H1 (cell line): Measurements from ENCODE around the gene COL6A3. TPM values are rescaled to one million over a fixed set of nuclear protein-coding genes. Genes with fewer than 3 reads are reported as not detected.

Source experiments
- CTCF ChIA-PET: fragments of 300-600 bp; sonication (Branson Sonifier 250); formaldehyde crosslinking; loops from one replicate; lab custom pipeline; 2021; ENCODE audit not compliant: partially characterized antibody; lab: Charles Lee
- POLR2A ChIA-PET: fragments of 300-600 bp; sonication (Branson Sonifier 250); formaldehyde crosslinking; loops from one replicate; lab custom pipeline; 2021; ENCODE audit warnings: inconsistent platforms; ENCODE audit not compliant: partially characterized antibody; lab: Charles Lee
- DNase-seq, 2 experiments: peaks; one replicate each; pipeline versions ENCODE4 v3.0.0 to v3.0.0-alpha.2; 2010 to 2022; ENCODE audit warnings: low spot score in 2 of 2, low read depth in 1 of 2, mixed read lengths in 1 of 2
- FAIRE-seq: peaks from 2 replicates; lab custom pipeline; 2011; peaks lifted over from hg19 to GRCh38; lab: Jason Lieb, UNC
- H2AFZ ChIP-seq: 2 replicates; pipeline ENCODE4 v1.8.1; 2012; ENCODE audit warnings: low read length, inconsistent platforms
- H2AK5ac ChIP-seq: 2 replicates; pipeline ENCODE4 v1.6.1; 2013; ENCODE audit warnings: low read depth, low read length
- H2BK120ac ChIP-seq: replicated peaks from 2 replicates; pipeline ENCODE3; 2013; ENCODE audit warnings: low read depth, low read length, inconsistent platforms
- H2BK12ac ChIP-seq: 2 replicates; pipeline ENCODE4 v1.6.1; 2013; ENCODE audit warnings: low read depth, low read length
- H2BK15ac ChIP-seq: 2 replicates; pipeline ENCODE4 v1.6.1; 2013; ENCODE audit warnings: low read length
- H2BK20ac ChIP-seq: 2 replicates; pipeline ENCODE4 v1.6.1; 2013; ENCODE audit warnings: low read length
- H2BK5ac ChIP-seq: 2 replicates; pipeline ENCODE4 v1.6.1; 2013; ENCODE audit warnings: low read depth, low read length
- H3K14ac ChIP-seq: 2 replicates; pipeline ENCODE4 v1.6.1; 2013; ENCODE audit warnings: inconsistent platforms; ENCODE audit not compliant: insufficient read length
- H3K18ac ChIP-seq: 2 replicates; pipeline ENCODE4 v1.6.1; 2013; ENCODE audit warnings: low read length; ENCODE audit errors: extremely low read depth
- H3K23ac ChIP-seq: 2 replicates; pipeline ENCODE4 v1.6.1; 2013; ENCODE audit warnings: inconsistent platforms; ENCODE audit not compliant: insufficient read length
- H3K23me2 ChIP-seq: 2 replicates; pipeline ENCODE4 v1.6.1; 2013; ENCODE audit warnings: low read depth, low read length
- H3K27ac ChIP-seq: 2 replicates; pipeline ENCODE4 v1.6.1; 2011; ENCODE audit warnings: low read depth, low read length, inconsistent platforms
- H3K27me3 ChIP-seq, 4 experiments: replicated peaks in 1 of 4; 1 replicate in 1 of 4; 2 replicates in 3 of 4; pipeline versions ENCODE4 v1.6.1 to v1.8.1; 2011 to 2013; ENCODE audit warnings: low read length in 3 of 4, mild to moderate bottlenecking in 3 of 4, inconsistent platforms in 2 of 4, mixed read lengths in 2 of 4, moderate library complexity in 1 of 4; ENCODE audit not compliant: control insufficient read depth in 3 of 4, insufficient read depth in 3 of 4; ENCODE audit errors: extremely low read depth in 1 of 4
- H3K36me3 ChIP-seq, 4 experiments: 2 replicates each; pipeline versions ENCODE4 v1.6.1 to v1.8.1; 2011 to 2013; ENCODE audit warnings: mild to moderate bottlenecking in 4 of 4, low read length in 3 of 4, moderate library complexity in 2 of 4, control low read depth in 1 of 4, inconsistent platforms in 1 of 4; ENCODE audit not compliant: insufficient read depth in 4 of 4, control insufficient read depth in 2 of 4
- H3K4ac ChIP-seq: replicated peaks from 2 replicates; pipeline ENCODE3; 2013; ENCODE audit warnings: low read length, low read depth, mixed read lengths, inconsistent platforms; ENCODE audit not compliant: insufficient read length
- H3K4me1 ChIP-seq, 4 experiments: replicated peaks in 1 of 4; 1 replicate in 1 of 4; 2 replicates in 3 of 4; pipeline versions ENCODE4 v1.6.1 to v1.8.1; 2011 to 2013; ENCODE audit warnings: low read length in 3 of 4, inconsistent platforms in 2 of 4, mixed read lengths in 1 of 4; ENCODE audit not compliant: insufficient read depth in 4 of 4, control insufficient read depth in 3 of 4
- H3K4me2 ChIP-seq, 2 experiments: 2 replicates each; pipeline versions ENCODE4 v1.6.1 to v1.8.1; 2011 to 2013; ENCODE audit warnings: low read depth in 2 of 2, low read length in 2 of 2, control low read depth in 1 of 2, inconsistent platforms in 1 of 2, mild to moderate bottlenecking in 1 of 2; ENCODE audit not compliant: insufficient read depth in 1 of 2
- H3K4me3 ChIP-seq, 4 experiments: fragments of 200-600, 300-600 bp in 1 of 4; sonication (generic), shearing (Covaris generic), sonication (Bioruptor Twin) in 1 of 4; 2 replicates each; pipeline versions ENCODE4 v1.5.1 to v1.8.1; 2011 to 2016; ENCODE audit warnings: low read length in 4 of 4, low read depth in 3 of 4, control low read depth in 2 of 4, inconsistent platforms in 2 of 4, mild to moderate bottlenecking in 2 of 4, mixed read lengths in 1 of 4, moderate library complexity in 1 of 4; ENCODE audit not compliant: insufficient read depth in 2 of 4; ENCODE audit errors: extremely low read depth in 1 of 4
- H3K56ac ChIP-seq: replicated peaks from 2 replicates; pipeline ENCODE3; 2013; ENCODE audit warnings: low read depth, mild to moderate bottlenecking, mixed read lengths, low read length, inconsistent platforms; ENCODE audit not compliant: insufficient read length
- H3K79me1 ChIP-seq: 2 replicates; pipeline ENCODE4 v1.6.1; 2013; ENCODE audit warnings: low read depth, low read length, control low read depth
- H3K79me2 ChIP-seq, 2 experiments: 2 replicates each; pipeline versions ENCODE4 v1.6.1 to v1.8.1; 2012 to 2013; ENCODE audit warnings: low read length in 2 of 2, mild to moderate bottlenecking in 2 of 2, inconsistent platforms in 1 of 2; ENCODE audit not compliant: insufficient read depth in 2 of 2, control insufficient read depth in 1 of 2
- H3K9ac ChIP-seq, 4 experiments: replicated peaks in 1 of 4; 1 replicate in 1 of 4; 2 replicates in 3 of 4; pipeline versions ENCODE4 v1.6.1 to v1.8.1; 2011 to 2013; ENCODE audit warnings: low read depth in 3 of 4, low read length in 3 of 4, control low read depth in 2 of 4, mild to moderate bottlenecking in 2 of 4, moderate library complexity in 2 of 4, inconsistent platforms in 1 of 4; ENCODE audit errors: extremely low read depth in 1 of 4
- H3K9me3 ChIP-seq, 2 experiments: 2 replicates each; pipeline versions ENCODE4 v1.6.1 to v1.8.1; 2012 to 2013; ENCODE audit warnings: mild to moderate bottlenecking in 2 of 2, moderate library complexity in 2 of 2, control low read depth in 1 of 2, inconsistent platforms in 1 of 2, low read depth in 1 of 2, low read length in 1 of 2, mixed read lengths in 1 of 2; ENCODE audit not compliant: insufficient read depth in 2 of 2
- H4K20me1 ChIP-seq, 2 experiments: replicated peaks in 1 of 2; 2 replicates each; pipeline versions ENCODE3 to v1.8.1; 2011 to 2013; ENCODE audit warnings: inconsistent platforms in 2 of 2, low read length in 2 of 2, mild to moderate bottlenecking in 1 of 2; ENCODE audit not compliant: insufficient read depth in 2 of 2, control insufficient read depth in 1 of 2
- H4K5ac ChIP-seq: 2 replicates; pipeline ENCODE4 v1.6.1; 2013; ENCODE audit warnings: low read length, low read depth, mixed read lengths, inconsistent platforms; ENCODE audit not compliant: insufficient read length
- H4K8ac ChIP-seq: 2 replicates; pipeline ENCODE4 v1.8.0; 2013; ENCODE audit warnings: mild to moderate bottlenecking, moderate library complexity, low read length, inconsistent platforms; ENCODE audit not compliant: insufficient read depth; ENCODE audit errors: extremely low read depth
- H4K91ac ChIP-seq: replicated peaks from 2 replicates; pipeline ENCODE3; 2013; ENCODE audit warnings: low read length, mixed read lengths, inconsistent platforms; ENCODE audit not compliant: insufficient read length
- ASH2L ChIP-seq: fragments of 200-600, 300-600 bp; sonication (generic); IDR thresholded peaks from one replicate; pipeline ENCODE4 v1.7.1; 2017; ENCODE audit warnings: low read length
- ATF3 ChIP-seq: IDR thresholded peaks from 2 replicates; pipeline ENCODE4 v1.6.1; 2011; ENCODE audit warnings: low read depth, mild to moderate bottlenecking, low read length; ENCODE audit not compliant: insufficient read depth
- CBX8 ChIP-seq: fragments of 300-800, 300-1000 bp; sonication (generic); IDR thresholded peaks from 2 replicates; pipeline ENCODE4 v1.7.1; 2016; ENCODE audit warnings: low read depth, low read length, borderline replicate concordance
- CEBPB ChIP-seq: IDR thresholded peaks from 2 replicates; pipeline ENCODE4 v1.6.1; 2012; ENCODE audit warnings: low read depth, low read length
- GTF2F1 ChIP-seq: IDR thresholded peaks from 2 replicates; pipeline ENCODE4 v1.6.1; 2012; ENCODE audit warnings: low read depth, low read length, improper control_type of control experiment, borderline replicate concordance
- NANOG ChIP-seq: IDR thresholded peaks from 2 replicates; pipeline ENCODE4 v1.6.1; 2011; ENCODE audit warnings: low read length, low read depth, mild to moderate bottlenecking, inconsistent platforms; ENCODE audit not compliant: insufficient read depth, poor library complexity, severe bottlenecking
- RAD21 ChIP-seq, 2 experiments: IDR thresholded peaks in 1 of 2; conservative IDR thresholded peaks in 1 of 2; 2 replicates each; pipeline ENCODE4 v1.6.1; 2011; ENCODE audit warnings: low read depth in 2 of 2, low read length in 2 of 2, improper control_type of control experiment in 1 of 2, inconsistent platforms in 1 of 2, mild to moderate bottlenecking in 1 of 2, moderate library complexity in 1 of 2
- SIN3A ChIP-seq, 2 experiments: IDR thresholded peaks in 1 of 2; conservative IDR thresholded peaks in 1 of 2; 2 replicates each; pipeline ENCODE4 v1.6.1; 2011 to 2012; ENCODE audit warnings: low read length in 2 of 2, improper control_type of control experiment in 1 of 2, low read depth in 1 of 2, mild to moderate bottlenecking in 1 of 2
- TAF7 ChIP-seq: optimal IDR thresholded peaks from 2 replicates; pipeline ENCODE3; 2011; ENCODE audit warnings: low read depth, mild to moderate bottlenecking, inconsistent platforms, low read length, moderate library complexity, borderline replicate concordance
- WGBS, 2 experiments: shearing (Covaris generic) in 1 of 2; methylation state at CpG; one replicate each; pipeline versions ENCODE4 v1.1.6 to v1.1.7; 2013 to 2015; ENCODE audit warnings: low lambda C conversion rate in 2 of 2, mixed read lengths in 2 of 2, inconsistent platforms in 1 of 2, low coverage in 1 of 2, missing lambda C conversion rate in 1 of 2; ENCODE audit not compliant: insufficient replicate concordance in 2 of 2, insufficient coverage in 1 of 2, insufficient read length in 1 of 2; ENCODE audit errors: extremely low coverage in 1 of 2, missing lambda C conversion rate in 1 of 2; 5-methylcytosine and 5-hydroxymethylcytosine counted together
- polyA plus RNA-seq, 7 experiments: library from polyadenylated mRNA; depleted of rRNA in 3 of 7; stranded (reverse) in 5 of 7; unstranded in 2 of 7; fragments of >200 nt in 5 of 7; fragments of 200-250 nt in 2 of 7; gene quantifications; 1 replicate in 5 of 7; 2 replicates in 1 of 7; 4 replicates in 1 of 7; pipeline versions ENCODE4 v1.2.1 to v1.2.3, GENCODE V29; 2011 to 2013; ENCODE audit warnings: missing spikeins in 2 of 7, mixed read lengths in 2 of 7
- total RNA-seq: library from RNA; stranded (reverse); fragmentation: NEBNext Ultra II Directional; extraction: Animal tissue kit (Norgen Biotek cat#: 25700); gene quantifications from 2 replicates; pipeline ENCODE4 v1.2.1, GENCODE V29; 2021

Gene COL6A3
- total and polyA plus RNA-seq, 2 of the 8 experiments (the other 6 are each of a cell fraction or from before 2014, with no cell fraction given): 1.2 to 3.4 TPM

GRCh38 chr2:237383991-237384671 is 29.8 kb downstream of the COL6A3 start:
- POLR2A ChIA-PET: no interaction called here
- H4K8ac ChIP-seq: no peak overlapping the region
- no peak overlapping the region for H3K27ac ChIP-seq
- no peak overlapping the region for H3K4me3 ChIP-seq
- no peak overlapping the region for H3K18ac ChIP-seq
- WGBS, 2 experiments: 92% methylated on average over 6 of the region's 6 CpGs; no CpG with 5 or more reads in 1 of the 2 experiments
- H3K79me2 ChIP-seq: no peaks in the 10 kb centered on the region
- no peaks in the 10 kb centered on the region for H3K36me3 ChIP-seq
- no peaks in the 10 kb centered on the region for H3K23me2 ChIP-seq
- no peak overlapping the region for H2BK12ac ChIP-seq
- no peak overlapping the region for H3K4ac ChIP-seq
- H4K20me1 ChIP-seq: no peaks in the 10 kb centered on the region
- no peak overlapping the region for H3K23ac ChIP-seq
- H4K5ac ChIP-seq: no peak overlapping the region
- H3K4me1 ChIP-seq: no peaks in the 10 kb centered on the region
- H2BK120ac ChIP-seq: no peak overlapping the region
- no peak overlapping the region for H3K4me2 ChIP-seq
- H2BK20ac ChIP-seq: no peak overlapping the region
- TF ChIP-seq RAD21 (IDR thresholded peaks at IDR 0.05 in 1 of 2, conservative IDR thresholded peaks at IDR 0.05 in 1 of 2; ENCODE audit: low read depth in 2 of 2, low read length in 2 of 2) (no peak), CBX8 (no peak), SIN3A (conservative IDR thresholded peaks at IDR 0.05 in 1 of 2, IDR thresholded peaks at IDR 0.05 in 1 of 2; ENCODE audit: low read depth in 1 of 2, low read length in 2 of 2) (no peak), CEBPB (no peak), ASH2L (no peak), GTF2F1 (no peak), ATF3 (no peak), TAF7 (no peak), NANOG (no peak)
- H4K91ac ChIP-seq: no peak overlapping the region
- no peak overlapping the region; the same call in 1 of the 2 replicates for H2BK5ac ChIP-seq
- FAIRE-seq: no peak
- H2AK5ac ChIP-seq: no peak overlapping the region
- H2AFZ ChIP-seq: no peak overlapping the region
- no peak overlapping the region for H3K14ac ChIP-seq
- no peaks in the 10 kb centered on the region for H3K9me3 ChIP-seq
- CTCF ChIA-PET: interaction anchor here (0.7 to 0.9 kb wide), 2 partner anchors 9 to 13 kb away, joined by 3 read pairs; no protein-coding TSS in a partner anchor
- no peak overlapping the region for H3K56ac ChIP-seq
- H3K27me3 ChIP-seq: no peaks in the 10 kb centered on the region
- H3K79me1 ChIP-seq: no peaks in the 10 kb centered on the region
- no peak for DNase-seq
- H2BK15ac ChIP-seq: no peak overlapping the region
- H3K9ac ChIP-seq: no peak overlapping the region
